ENCODE data around the gene AMOTL1.

Gene AMOTL1

GRCh38 chr11:94862926-94863880, 95.0 kb downstream of the AMOTL1 start:
- no peak for DNase-seq

GRCh38 chr11:94864506-94865045, 96.4 kb downstream of the AMOTL1 start:
- DNase-seq = no peak

- no peak for DNase-seq
Observed at GRCh38 chr11:94866231-94866822, 98.2 kb downstream of the AMOTL1 start.

GRCh38 chr11:94866936-94867795, 99.0 kb downstream of the AMOTL1 start:
- DNase-seq = no peak

- DNase-seq = no peak
Observed at GRCh38 chr11:94868468-94868867, 100.3 kb downstream of the AMOTL1 start.

- no peak for DNase-seq
Observed at GRCh38 chr11:94869186-94869585, 101.0 kb downstream of the AMOTL1 start.

GRCh38 chr11:94870422-94870821, 102.3 kb downstream of the AMOTL1 start:
- no peak for DNase-seq

GRCh38 chr11:94871491-94872185, 103.5 kb downstream of the AMOTL1 start:
- no peak for DNase-seq

GRCh38 chr11:94873916-94874540, 105.9 kb downstream of the AMOTL1 start:
- no peak for DNase-seq

GRCh38 chr11:94876222-94876621, 108.1 kb downstream of the AMOTL1 start:
- no peak for DNase-seq

GRCh38 chr11:94876645-94877442, 108.7 kb downstream of the AMOTL1 start:
- no peak for DNase-seq

- no peak for DNase-seq
Observed at GRCh38 chr11:94877443-94878200, 109.5 kb downstream of the AMOTL1 start.

- no peak for DNase-seq
Observed at GRCh38 chr11:94879006-94879405, 110.8 kb downstream of the AMOTL1 start.

- no peak for DNase-seq
Observed at GRCh38 chr11:94880216-94880615, 112.1 kb downstream of the AMOTL1 start.

- no peak for DNase-seq
Observed at GRCh38 chr11:94882931-94883330, 114.8 kb downstream of the AMOTL1 start.

GRCh38 chr11:94883878-94884277, 115.7 kb downstream of the AMOTL1 start:
- DNase-seq = no peak

GRCh38 chr11:94884376-94884775, 116.2 kb downstream of the AMOTL1 start:
- DNase-seq = no peak

- DNase-seq = no peak
Observed at GRCh38 chr11:94885133-94885532, 117.0 kb downstream of the AMOTL1 start.

GRCh38 chr11:94885581-94885980, 117.4 kb downstream of the AMOTL1 start:
- DNase-seq = no peak

- no peak for DNase-seq
Observed at GRCh38 chr11:94888204-94888603, 120.0 kb downstream of the AMOTL1 start.

Measured in NCI-H2081 treated with DMSO at 0.1 percent for 48 hours (cell line).